Measurements from ENCODE around the gene ARAP2. TPM values are rescaled to one million over a fixed set of nuclear protein-coding genes. Genes with fewer than 3 reads are reported as not detected.

ARAP2 gene
- polyA plus RNA-seq (ENCODE audit: insufficient read depth in 1 of 5, insufficient read length in 5 of 5, low replicate concordance in 1 of 5), result 1 to 10 TPM; 2.8 to 6.6 (median 5.0) TPM
- long read RNA-seq, donor 1, result 0 reads
- long read RNA-seq, donor 2, result 0 reads
- long read RNA-seq, donor 3, result 0 reads
- long read RNA-seq, donor 4, result 0 reads
- long read RNA-seq, donor 5, result 0 reads
- long read RNA-seq, donor 6, result 0 reads
- long read RNA-seq, donor 7, result 0 reads
- long read RNA-seq, donor 8, result 0 reads

- peak; percentile 23 to 40 for DNase-seq
Observed at GRCh38 chr4:36244257-36245082, at the start of gene ARAP2. ARAP2 (minus strand) TSS chr4:36244514; CDS start chr4:36229486, 15,028 bp downstream.

GRCh38 chr4:36292556-36293188, 48.4 kb upstream of the ARAP2 start:
- DNase-seq, result no peak

- no peak for DNase-seq
Observed at GRCh38 chr4:36290641-36291040, 46.3 kb upstream of the ARAP2 start.

- no peak for DNase-seq
Observed at GRCh38 chr4:36288731-36289426, 44.6 kb upstream of the ARAP2 start.

GRCh38 chr4:36286481-36286871, 42.2 kb upstream of the ARAP2 start:
- no peak for DNase-seq

GRCh38 chr4:36285784-36286480, 41.6 kb upstream of the ARAP2 start:
- no peak for DNase-seq

- no peak for DNase-seq
Observed at GRCh38 chr4:36283912-36284465, 39.7 kb upstream of the ARAP2 start.

- DNase-seq, result no peak
Observed at GRCh38 chr4:36282503-36283030, 38.3 kb upstream of the ARAP2 start.

- no peak for DNase-seq
Observed at GRCh38 chr4:36281384-36282106, 37.2 kb upstream of the ARAP2 start, which contains the start of gene DTHD1. DTHD1 (plus strand) TSS chr4:36281616; CDS start chr4:36281759, 143 bp downstream.

- DNase-seq, result no peak
Observed at GRCh38 chr4:36280555-36280954, 36.2 kb upstream of the ARAP2 start.

GRCh38 chr4:36278789-36279188, 34.5 kb upstream of the ARAP2 start:
- no peak for DNase-seq

GRCh38 chr4:36277533-36277932, 33.2 kb upstream of the ARAP2 start:
- DNase-seq, result no peak

GRCh38 chr4:36274158-36274557, 29.8 kb upstream of the ARAP2 start:
- DNase-seq, result no peak

GRCh38 chr4:36273276-36273675, 29.0 kb upstream of the ARAP2 start:
- no peak for DNase-seq

- DNase-seq, result no peak
Observed at GRCh38 chr4:36269533-36270173, 25.3 kb upstream of the ARAP2 start.

GRCh38 chr4:36269101-36269500, 24.8 kb upstream of the ARAP2 start:
- no peak for DNase-seq

GRCh38 chr4:36267486-36268268, 23.4 kb upstream of the ARAP2 start:
- DNase-seq, result no peak

- no peak for DNase-seq
Observed at GRCh38 chr4:36264207-36264826, 20.0 kb upstream of the ARAP2 start.

All from right lung (tissue), 10 donors.